T1000 (cell line): Measurements from ENCODE around the gene BPNT1.
A peak's percentile ranks its signal among the peaks of the same experiment; 100 is the strongest.
"Not testable (repeated sequence)": the region's sequence is repeated elsewhere in the genome, so short reads cannot be mapped to it uniquely, and the experiment has no call there.

Experiments used
- DNase-seq: peaks from one replicate; lab custom pipeline; 2025; ENCODE audit warnings: mixed read lengths; lab: John Stamatoyannopoulos, UW

Gene BPNT1

GRCh38 chr1:220077887-220078286, 11.7 kb downstream of the BPNT1 start:
- no peak for DNase-seq

- no peak for DNase-seq
These were observed 12.5 kb downstream of the BPNT1 start for GRCh38 chr1:220076861-220077762.

DNA sequence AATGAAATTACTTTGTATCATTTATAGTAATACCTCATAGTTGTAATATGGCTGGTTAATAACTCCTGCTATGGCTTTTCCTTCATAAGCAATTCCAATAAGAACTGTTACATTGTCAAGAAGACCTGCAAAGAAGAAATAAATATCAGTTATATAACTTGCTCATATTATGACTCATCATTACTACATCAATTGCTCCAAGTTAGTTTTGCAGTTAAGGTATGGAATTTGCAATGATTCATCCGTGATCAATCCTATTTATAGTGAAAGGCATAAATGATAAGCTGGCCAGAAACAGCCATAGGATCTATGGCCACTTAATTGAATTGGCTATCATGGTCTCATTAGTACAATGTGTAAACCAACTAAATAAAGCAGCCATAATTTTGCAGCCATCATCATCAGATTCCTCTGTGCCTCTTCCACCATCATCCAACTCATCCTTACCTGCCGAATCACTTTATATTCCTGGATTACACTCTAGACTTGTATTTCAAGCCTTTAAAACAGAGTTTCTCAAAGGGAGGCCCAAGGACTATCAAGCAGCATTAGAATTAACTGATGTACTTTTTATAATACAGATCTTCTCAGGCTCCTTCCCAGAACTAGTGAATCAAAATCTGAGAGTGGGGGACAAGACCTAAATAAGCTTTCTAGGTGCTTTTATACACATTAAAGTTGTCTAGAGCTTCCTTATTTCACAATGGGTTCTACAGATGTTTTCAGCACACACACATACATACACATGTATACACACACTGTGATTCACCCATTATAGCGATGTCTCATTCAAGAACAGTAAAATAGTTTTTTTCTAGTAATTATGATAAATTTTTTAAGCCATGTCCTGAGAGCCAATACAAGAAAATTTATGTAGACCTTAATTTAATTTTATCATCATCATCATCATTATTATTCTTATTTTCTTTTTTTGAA, 22.1 kb downstream of the BPNT1 start:
- DNase-seq, result no peak

DNA sequence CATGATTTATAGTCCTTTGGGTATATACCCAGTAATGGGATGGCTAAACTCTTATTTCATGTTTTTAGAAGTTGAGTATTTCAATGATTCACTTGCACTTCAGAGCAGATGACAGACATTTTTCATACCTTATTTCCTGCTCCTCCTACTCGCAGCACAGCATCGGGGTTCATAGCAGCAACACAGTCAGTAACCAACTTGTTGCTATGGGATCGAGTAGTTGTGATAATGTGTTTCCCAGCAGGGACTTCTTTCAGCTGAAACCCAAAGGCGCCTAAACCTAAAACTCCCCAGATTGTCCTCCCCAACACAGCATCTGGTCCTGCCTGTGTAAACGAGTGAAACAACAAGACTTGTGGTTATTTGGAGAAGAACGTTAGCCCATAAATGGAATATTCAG, 27.0 kb downstream of the BPNT1 start:
- DNase-seq, result no peak

DNA sequence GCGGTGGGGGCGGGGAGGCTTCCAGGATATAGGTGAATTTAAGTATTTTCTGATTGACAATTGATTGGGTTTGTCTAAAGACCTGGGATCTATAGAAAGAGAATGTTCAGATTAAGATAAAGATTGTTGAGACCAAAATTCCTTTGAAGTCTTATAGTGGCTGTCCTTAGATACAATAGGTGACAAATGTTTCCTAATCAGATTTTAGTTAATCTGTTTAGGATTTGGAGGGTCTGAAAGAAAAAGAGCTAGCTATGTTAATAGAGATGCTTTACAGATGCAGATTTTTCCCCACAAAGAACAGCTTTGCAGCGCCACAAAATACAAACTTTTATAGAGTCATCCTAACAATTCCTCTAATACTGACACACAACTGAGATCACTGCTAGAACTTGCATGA, 28.7 kb downstream of the BPNT1 start:
- DNase-seq, result no peak

DNA sequence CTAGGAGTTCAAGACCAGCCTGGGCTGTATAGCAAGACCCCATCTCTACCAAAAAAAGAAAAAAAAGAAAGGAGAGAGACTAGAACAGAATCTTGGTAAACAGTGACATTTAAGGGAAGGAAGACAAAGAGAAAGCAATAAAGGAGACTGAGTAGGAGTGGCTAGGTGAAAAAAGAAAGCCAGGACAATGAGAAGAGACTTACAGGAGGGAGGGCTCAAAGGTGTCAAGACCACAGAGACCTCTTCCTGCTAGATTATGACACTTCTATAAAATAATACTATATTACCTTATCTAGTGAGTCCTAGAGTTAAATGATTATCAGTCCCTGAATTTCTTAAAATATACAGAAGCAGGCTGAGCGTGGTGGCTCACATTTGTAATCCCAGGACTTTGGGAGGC, 33.2 kb downstream of the BPNT1 start:
- DNase-seq, result no peak

DNA sequence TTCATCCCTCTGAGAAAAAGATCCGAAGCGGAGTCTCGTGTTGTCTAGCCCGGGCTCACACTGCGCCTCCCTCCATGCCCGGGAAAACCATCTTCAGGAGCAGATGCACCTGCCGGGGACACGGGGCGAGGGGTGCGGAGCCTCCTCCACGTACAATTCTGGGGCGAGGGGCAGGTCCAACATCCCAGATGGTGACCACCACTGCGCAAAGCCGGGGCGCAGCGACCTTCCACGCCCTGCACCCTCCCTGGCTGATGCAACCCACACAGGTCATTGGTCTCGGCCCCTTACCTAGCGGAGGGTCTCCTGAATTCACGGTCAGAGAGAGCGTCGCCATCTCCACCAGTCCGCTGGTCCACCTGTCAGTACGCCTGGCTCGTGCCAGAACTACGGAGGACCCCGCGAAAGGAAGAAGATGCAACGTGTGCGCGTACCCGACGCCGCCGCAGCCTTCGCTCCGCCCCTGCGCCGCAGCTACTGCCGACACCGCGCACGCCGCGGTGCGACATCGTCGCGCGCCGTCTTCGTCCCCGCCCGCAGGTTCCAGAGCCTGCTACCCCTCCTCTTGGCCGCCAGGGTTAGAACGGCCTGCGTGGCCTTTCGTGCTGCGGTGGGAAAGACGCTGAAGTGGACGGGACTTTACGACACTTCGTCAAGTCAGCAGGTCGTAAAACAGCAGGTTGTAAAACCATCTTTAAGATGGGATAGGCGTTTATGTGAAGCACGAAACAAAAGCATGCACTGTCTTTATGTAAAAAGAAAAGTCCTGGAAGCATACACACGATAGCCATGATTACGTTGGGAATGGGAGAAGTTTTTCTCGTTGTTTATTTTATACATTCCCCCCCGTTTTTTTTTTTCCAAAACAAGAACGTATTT, 43.3 kb downstream of the BPNT1 start, which contains the start of gene EPRS1:
TSS of gene EPRS1 (minus strand) at position 454 of the 879 bp plus-strand sequence. CDS start at position 337, 117 bp downstream.
- DNase-seq, result peak; percentile 97

- DNase-seq, result no peak
These were observed 44.1 kb downstream of the BPNT1 start for GRCh38 chr1:220045356-220046051.

- DNase-seq, result no peak
These were observed 44.8 kb downstream of the BPNT1 start for GRCh38 chr1:220044678-220045355.

GRCh38 chr1:220043646-220044045, 45.9 kb downstream of the BPNT1 start:
- DNase-seq, result no peak

GRCh38 chr1:220040028-220040596, 49.5 kb downstream of the BPNT1 start:
- no peak for DNase-seq

GRCh38 chr1:220038640-220039039, 50.9 kb downstream of the BPNT1 start:
- no peak for DNase-seq

DNA sequence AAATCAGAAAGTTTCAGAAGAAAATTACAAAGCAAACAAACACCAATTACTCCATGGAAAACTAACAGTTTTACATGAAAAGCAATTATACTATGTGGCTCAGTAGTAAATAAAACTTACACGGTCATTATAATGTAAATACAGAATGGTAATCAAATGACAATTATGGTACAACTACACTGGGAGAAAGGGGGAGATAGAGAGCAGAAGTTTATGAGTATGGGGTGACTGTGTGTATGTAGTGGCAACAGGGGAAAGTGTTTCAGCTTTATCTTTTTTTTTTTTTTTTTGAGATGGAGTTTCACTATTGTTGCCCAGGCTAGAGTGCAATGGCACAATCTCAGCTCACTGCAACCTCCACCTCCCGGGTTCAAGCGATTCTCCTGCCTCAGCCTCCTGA, 51.8 kb downstream of the BPNT1 start:
- DNase-seq, result not testable (repeated sequence)

- no peak for DNase-seq
These were observed 56.7 kb downstream of the BPNT1 start for GRCh38 chr1:220032911-220033310.

- DNase-seq, result no peak
These were observed 58.3 kb downstream of the BPNT1 start for GRCh38 chr1:220031287-220031686.

DNA sequence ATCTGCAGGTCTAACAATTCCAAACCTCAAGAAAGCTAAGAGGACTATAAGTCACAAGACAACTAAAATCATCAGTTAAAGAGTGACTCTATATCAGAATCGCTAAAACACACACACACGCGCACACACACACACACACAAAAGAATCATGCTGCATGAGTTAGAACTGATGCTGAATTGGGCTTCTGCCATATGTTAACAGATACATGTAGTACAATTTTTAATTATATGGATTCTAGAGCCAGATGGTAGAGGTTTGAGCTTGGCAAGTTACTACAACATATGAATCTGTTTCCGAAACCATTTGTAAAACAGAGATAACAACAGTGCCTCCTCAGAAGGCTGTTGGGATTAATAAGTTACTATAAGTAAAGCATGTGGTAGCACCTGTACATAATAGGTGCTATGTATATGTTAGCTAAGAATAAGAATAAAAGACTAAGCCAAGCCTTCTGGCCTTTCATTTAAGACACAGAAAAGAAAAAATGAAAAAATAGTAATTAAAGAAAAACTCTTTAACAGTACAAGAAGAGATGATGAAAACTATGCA, 61.2 kb downstream of the BPNT1 start:
- DNase-seq, result no peak

DNA sequence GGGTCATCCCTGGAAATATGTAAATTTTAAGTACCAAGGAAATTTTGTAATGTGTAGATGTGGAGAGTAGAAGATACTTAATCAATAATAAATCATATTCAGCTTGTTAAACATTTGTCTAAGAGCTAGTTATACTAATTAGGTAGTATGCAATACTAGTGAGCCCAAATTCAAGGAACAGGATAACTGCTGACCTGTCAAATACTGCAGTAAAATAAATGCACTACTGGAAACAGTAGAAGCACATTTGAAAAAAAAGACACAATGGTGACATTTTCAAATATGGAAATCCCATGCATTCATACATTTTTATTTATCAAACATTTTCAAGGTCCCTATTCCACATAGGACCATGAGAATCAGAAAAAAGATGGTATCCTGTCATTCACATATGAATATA, 70.5 kb downstream of the BPNT1 start:
- DNase-seq, result no peak

GRCh38 chr1:220013497-220013896, 76.1 kb downstream of the BPNT1 start:
- no peak for DNase-seq

- DNase-seq, result no peak
These were observed 77.3 kb downstream of the BPNT1 start for GRCh38 chr1:220012259-220012658.

GRCh38 chr1:220011620-220012019, 78.0 kb downstream of the BPNT1 start:
- DNase-seq, result no peak
